DMS 273 (cell line): Measurements from ENCODE around the gene CTXN1.

ENCODE experiments used
- DNase-seq: peaks from one replicate; lab custom pipeline; 2025; ENCODE audit not compliant: unreplicated experiment; lab: John Stamatoyannopoulos, UW

Gene CTXN1

DNA sequence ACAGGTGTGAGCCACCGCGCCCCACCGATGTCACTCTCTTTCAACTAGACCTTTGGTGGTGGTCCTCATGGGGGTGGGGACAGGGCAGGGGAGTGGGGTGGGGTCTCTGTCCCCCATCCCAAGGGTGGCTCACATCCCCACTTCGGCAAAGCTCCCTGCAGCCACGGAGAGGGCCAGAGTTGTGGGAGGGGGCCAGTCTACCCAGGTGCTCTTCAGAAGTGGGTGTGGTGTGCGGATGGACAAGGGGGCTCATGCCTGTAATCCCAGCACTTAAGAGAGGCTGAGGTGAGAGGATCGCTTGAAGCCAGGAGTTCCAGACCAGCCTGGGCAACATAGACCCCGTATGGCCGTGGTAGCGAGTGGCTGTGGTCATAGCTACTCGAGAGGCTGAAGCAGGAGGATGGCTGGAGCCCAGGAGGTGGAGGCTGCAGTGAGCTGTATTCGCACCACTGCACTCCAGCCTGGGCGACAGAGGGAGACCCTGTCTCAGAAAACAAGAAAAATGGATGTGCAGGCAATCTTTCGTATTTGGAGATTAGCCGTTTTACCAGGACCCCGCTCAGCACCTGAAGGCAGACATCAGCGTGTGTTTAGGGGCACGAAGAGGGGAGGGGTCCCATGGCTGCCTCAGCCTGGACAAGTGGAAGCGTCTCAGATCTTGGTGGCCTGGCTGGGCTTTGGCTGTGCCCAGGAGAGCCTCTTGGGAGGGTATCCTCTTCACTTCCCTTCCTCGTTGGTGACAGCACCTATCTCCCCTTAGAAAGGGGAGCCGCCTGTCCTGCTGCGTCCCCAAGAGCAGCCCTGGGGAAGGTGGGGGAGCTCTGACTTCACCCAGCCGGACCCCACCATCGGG lies 10.5 kb downstream of the CTXN1 start:
- no peak for DNase-seq

DNA sequence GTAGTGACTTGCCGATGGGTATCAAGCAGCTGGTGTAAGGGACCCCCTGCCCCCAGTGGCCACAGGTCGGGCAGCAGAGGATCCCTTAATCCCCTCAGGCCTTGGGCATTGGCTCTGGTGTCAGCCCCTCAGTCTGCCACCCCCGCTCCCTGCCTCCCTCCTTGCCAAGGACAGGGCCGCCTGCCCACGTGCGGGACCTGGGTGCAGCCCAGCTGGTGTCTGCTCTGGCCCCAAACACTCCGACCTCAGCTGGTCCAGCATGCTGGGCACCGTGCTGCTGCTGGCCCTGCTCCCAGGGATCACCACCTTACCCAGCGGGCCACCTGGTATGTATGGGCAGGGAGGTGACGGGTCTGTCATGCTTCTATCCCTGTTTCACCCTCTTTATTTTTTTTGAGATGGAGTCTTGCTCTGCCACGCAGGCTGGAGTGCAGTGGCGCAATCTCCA lies 11.3 kb downstream of the CTXN1 start, which contains the start of gene TGFBR3L:
TSS of gene TGFBR3L (plus strand) at position 233 of the 448 bp plus-strand sequence.
- DNase-seq: peak; percentile 42

GRCh38 chr19:7914099-7914498 lies 11.8 kb downstream of the CTXN1 start:
- no peak for DNase-seq

DNA sequence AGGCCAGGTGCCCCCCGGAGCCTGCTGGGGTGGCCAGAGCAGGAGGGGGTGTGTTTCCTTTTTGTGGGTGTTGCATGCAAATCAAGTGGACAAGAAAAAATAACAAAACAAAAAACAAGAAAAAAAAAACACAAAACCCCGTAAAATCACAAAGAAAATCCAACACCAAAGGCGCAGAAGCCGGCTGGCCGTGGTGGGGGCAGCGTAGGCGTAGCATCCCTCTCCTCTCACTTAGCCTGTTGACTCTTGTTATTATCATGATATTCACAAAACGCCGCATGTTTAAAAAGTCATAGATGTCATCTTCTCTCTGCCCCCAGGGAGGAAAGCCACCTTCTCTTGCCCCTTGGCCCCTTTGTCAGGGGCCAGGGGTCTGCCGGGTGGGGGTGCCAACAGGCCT lies 12.3 kb downstream of the CTXN1 start:
- DNase-seq: no peak

DNA sequence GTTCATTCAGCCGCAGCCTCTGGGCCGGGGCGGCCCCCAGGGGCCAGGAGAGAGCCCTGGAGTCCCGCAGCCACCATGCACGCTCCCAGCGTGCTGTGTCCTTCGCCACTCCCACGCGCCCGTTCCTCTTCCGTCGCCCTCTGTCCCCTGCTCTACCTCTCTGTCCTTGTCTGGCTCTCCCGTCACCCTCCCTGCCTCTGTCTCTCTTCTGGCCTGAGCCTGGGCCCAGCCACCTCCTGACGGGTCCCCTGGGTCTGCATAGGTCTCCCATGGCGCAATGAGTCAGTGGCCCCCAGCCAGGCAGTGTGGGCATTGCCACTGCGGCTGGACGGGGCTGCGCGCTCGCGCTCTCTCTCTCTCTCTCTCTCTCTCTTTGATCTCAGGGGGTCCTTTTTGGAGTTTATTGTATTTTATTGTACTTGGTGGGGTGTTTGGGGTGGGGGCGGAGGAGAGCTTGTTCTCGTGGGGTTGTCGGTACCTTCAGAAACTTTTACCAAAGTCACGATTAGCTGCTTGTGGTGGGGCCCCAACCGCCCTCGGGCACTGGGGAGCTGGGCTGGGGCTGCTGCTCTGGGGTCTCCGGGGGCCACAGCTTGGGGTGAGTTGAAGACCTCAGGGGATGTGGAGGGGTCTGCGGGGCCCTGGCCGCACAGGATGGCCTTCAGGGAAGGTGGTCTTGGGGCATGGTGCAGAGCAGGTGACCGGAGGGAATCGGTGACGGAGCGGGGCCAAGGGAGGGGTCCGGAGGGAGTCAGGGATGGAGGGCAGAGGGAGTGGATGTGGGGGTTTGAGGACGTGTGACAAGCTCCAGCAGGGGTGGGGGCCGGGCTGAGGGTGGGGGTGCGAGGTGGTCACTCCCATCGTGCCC lies 13.0 kb downstream of the CTXN1 start:
- no peak for DNase-seq

DNA sequence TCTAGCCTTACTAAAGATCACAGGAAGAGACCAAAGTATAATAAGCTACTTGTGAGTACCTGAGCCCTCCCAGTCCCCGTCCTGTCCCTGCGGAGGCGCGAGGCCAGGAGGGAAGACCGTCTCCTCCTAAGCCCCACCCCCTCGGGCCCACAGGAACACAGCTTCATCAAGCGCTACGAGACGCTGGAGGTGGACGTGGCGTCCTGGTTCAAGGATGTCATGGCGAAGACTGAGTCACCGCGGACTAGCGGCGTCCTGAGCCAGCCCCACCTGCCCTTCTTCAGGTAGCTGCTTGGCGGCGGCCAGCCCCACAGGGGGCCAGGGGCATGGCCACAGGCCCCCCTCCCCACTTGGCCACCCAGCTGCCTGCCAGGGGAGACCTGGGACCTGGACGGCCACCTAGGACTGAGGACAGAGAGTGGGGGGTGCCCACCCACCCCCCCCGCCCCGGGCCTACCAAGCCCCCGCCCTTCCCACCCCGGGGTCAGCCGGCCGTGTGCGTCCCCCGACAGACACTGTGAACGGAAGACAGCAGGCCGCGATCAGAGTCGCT lies 13.7 kb downstream of the CTXN1 start:
- DNase-seq: no peak

DNA sequence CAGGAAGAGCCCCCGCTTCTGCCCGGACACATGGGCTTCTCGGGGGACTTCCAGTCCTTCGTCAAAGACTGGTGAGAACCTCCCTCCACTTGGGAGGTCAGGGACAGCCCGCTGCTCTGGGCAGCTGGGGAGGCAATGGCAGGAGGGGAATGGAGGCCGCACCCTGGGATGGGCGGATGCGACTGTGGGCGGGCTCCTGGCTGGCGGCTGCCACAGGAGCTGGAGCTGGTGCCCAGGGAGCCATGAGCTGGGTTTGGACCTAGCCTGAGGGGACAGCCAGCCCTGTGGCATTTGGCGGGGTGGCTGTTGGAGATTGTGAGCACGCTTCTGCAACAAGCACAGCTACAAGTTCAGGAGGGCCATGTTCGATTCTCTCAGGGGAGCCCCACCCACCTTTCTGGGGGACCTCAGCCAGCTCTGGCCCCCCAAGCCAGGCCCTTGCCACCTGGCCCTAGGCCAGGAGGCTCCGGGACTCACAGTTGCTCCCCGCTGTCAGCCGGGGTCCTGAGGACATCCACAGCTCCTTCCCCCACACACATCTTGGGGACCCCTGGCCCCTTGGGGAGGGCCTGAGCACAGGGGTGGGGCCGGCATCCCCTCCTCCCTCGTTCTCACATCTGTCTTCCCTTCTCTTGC lies 14.3 kb downstream of the CTXN1 start:
- DNase-seq: no peak

DNA sequence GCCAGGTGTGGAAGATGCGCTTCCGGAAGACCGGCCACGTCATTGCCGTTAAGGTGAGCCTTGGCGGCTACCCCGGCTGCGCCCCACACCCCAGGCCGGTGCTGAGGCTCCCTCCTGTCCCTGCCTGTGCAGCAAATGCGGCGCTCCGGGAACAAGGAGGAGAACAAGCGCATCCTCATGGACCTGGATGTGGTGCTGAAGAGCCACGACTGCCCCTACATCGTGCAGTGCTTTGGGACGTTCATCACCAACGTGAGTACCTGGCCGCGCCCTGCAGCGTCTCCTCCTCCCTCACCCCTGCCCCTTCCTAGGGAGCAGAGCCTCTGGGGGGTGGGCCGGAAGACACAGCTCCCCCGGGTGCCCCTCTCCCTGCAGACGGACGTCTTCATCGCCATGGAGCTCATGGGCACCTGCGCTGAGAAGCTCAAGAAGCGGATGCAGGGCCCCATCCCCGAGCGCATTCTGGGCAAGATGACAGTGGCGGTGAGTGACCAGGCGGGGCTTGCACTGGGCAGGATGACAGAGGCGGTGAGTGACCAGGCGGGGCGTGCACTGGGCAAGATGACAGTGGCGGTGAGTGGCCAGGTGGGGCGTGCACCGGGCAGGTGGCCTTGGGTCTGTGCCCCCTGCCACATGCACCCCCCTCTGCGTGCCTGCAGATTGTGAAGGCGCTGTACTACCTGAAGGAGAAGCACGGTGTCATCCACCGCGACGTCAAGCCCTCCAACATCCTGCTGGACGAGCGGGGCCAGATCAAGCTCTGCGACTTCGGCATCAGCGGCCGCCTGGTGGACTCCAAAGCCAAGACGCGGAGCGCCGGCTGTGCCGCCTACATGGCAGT lies 15.4 kb downstream of the CTXN1 start:
- no peak for DNase-seq

DNA sequence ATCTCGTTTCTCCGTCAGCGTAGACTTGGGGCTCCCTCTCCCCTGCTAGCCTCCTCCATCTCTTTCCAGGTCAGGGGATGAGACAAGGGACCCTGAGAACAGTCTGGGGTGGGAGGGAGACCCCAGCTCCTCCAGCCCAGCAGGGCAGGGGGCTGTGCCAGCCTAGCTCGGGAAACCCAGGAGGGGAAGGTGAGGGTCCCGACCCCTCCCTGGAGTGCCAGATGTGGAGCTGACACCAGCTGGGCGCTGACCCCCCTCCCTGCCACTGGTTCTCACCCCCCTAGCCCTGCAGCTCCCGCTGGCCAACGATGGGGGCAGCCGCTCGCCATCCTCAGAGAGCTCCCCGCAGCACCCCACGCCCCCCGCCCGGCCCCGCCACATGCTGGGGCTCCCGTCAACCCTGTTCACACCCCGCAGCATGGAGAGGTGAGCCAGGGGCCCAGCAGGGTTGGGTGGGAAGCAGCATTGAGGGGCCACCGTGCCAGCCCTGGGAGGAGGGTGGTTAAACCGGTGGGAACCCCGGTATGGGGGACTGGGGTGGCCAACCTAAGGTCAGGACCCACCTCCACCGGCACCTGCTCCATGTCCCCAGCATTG lies 16.4 kb downstream of the CTXN1 start:
- DNase-seq: no peak

GRCh38 chr19:7908742-7909461 lies 17.0 kb downstream of the CTXN1 start:
- no peak for DNase-seq

- no peak for DNase-seq
Measured at GRCh38 chr19:7908078-7908699, 17.7 kb downstream of the CTXN1 start.

DNA sequence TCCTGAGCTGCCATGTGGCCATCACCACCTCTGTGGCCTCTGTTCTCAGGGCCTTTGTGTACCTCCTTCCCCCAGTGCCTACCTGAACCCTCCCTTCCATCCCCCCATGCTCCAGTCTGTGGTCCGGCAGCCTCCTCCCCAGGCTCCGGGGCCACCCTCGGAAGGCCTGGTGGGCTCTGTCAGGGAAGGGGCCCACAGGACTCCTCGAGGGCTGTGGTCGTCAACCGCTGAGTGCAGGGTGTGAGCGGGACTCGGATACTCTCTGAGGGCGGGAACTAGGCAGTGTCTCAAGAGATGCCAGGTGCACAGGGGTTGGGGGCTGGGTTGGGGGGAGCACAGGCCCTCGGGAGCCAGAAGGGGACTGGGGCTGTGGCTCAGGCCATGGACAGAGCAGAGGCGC lies 18.4 kb downstream of the CTXN1 start:
- DNase-seq: no peak

GRCh38 chr19:7907122-7907521 lies 18.8 kb downstream of the CTXN1 start:
- no peak for DNase-seq

DNA sequence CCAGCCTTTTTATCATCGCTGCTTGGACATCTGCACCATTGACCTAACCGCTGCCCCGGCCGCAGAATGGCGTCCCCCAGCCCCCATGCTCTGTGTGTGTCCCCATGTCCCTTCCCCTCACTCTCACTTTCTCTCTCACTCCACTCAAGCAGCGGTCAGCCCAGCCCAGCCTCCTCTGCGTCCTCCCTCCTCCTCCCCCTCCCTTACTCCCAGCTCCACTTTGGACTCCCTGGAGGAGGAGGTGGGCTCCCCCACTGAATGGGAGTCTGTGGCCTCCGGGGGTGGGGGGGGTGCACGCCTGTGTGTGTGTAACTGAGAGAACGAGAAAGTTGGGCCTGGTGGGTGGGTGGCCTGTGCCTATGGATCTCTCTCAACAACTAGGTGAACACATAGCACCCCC lies 20.1 kb downstream of the CTXN1 start:
- DNase-seq: no peak

- no peak for DNase-seq
Measured at GRCh38 chr19:7905268-7905667, 20.7 kb downstream of the CTXN1 start.

DNA sequence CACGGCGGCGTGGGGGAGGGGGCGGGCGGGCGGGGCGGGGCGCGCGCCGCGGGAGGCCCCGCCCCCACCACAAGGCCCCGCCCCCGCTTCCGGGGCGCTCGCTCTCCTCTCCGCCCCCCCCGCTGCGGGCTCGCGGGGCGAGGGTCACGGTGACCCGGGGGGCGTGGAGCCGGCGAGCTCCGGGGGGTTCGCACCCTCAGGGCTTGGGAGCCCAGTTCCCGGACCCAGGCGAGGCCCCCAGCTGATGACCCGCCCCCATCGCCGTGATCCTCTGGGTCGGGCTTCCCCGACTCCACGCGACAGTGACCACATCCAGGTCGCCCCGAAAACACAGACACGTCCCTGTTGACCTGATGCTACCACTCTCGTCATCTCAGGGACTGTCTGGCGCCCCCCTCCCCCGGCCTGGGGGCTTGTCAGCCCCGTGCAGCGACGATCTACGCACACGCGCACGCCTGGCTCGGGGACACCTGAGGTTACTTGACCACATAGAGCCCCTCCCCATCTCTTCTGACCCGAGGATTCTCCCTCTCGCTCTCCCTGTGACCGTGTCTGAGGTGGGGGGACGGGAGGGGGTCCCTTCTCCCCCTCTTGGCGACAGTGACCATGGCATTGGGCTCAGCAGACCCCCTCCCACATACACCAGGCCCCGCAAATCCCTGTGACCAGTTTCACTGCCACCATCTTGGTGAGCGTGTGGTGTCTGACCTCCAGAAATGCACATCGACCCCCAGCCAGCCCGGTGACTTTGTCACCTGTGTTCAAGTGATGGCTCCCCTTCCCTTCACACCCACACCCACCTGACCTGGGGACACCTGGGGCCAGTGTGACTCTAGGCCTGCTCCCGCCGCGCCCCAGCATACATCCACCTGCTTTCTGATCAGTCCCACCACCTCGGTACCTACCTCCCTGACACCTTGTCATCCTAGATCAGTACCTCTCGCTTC lies 21.6 kb downstream of the CTXN1 start:
- peak; percentile 81 for DNase-seq

GRCh38 chr19:7903244-7904073 lies 22.5 kb downstream of the CTXN1 start, which contains the start of gene MAP2K7:
Gene MAP2K7 (plus strand): TSS chr19:7903877. CDS start chr19:7903945, 68 bp downstream.
- DNase-seq: peak; percentile 100
